ENCODE measurements around the gene HIGD1B. TPM values are rescaled to one million over a fixed set of nuclear protein-coding genes. Genes with fewer than 3 reads are reported as not detected.

HIGD1B gene
- total and polyA plus RNA-seq, 2 of the 4 experiments (the other 2 are of a cell fraction) = not detected

GRCh38 chr17:44892250-44892649, 44.6 kb downstream of the HIGD1B start (continued):
- TF ChIP-seq FOS (IDR thresholded peaks at IDR 0.05; ENCODE audit: low read depth, low read length) (no peak), RFX5 (IDR thresholded peaks at IDR 0.05; ENCODE audit: low read depth, low read length) (no peak), BHLHE40 (IDR thresholded peaks at IDR 0.05; ENCODE audit: low read depth, low read length) (no peak)

- BruUV-seq (replicated peaks) = no TSS peak
Measured at GRCh38 chr17:44894642-44895041, 47.0 kb downstream of the HIGD1B start.

More at GRCh38 chr17:44894642-44895041, 47.0 kb downstream of the HIGD1B start:
- Histone ChIP-seq H3K27me3 (ENCODE audit: control insufficient read depth, insufficient read depth, low read length) (no peaks in the 10 kb centered on the region), H4K20me1 (ENCODE audit: insufficient read depth, low read length) (peaks cover 7% of the 10 kb centered on the region), H4K91ac (ENCODE audit: insufficient read depth, low read depth, low read length) (no peak overlapping the region), H4K8ac (ENCODE audit: low read depth in 2 of 2, low read length in 2 of 2) (no peak overlapping the region), H3K79me1 (ENCODE audit: low read depth in 1 of 2, low read length in 2 of 2) (peaks cover 21 to 46% of the 10 kb centered on the region in 2 experiments), H2BK5ac (ENCODE audit: low read depth, low read length, poor library complexity, severe bottlenecking) (no peak overlapping the region), H2AFZ (replicated peaks; ENCODE audit: low read length, poor library complexity) (no peak overlapping the region), H3K4ac (ENCODE audit: low read depth, low read length) (no peak overlapping the region), H3K23ac (ENCODE audit: low read depth, low read length) (no peak overlapping the region), H3K9ac (ENCODE audit: low read depth, low read length) (no peak overlapping the region), H3K36me3 (ENCODE audit: control insufficient read depth, insufficient read depth, low read length) (peaks cover 17% of the 10 kb centered on the region), H3K56ac (ENCODE audit: extremely low read depth, insufficient read depth, low read length) (no peak overlapping the region), H2AK5ac (ENCODE audit: low read depth, low read length) (no peak overlapping the region), H3K4me1 (ENCODE audit: control insufficient read depth, insufficient read depth, low read length) (peaks cover 2% of the 10 kb centered on the region; the same call in 1 of the 2 replicates), H3K14ac (replicated peaks; ENCODE audit: low read depth, low read length) (no peak overlapping the region), H3K9me3 (ENCODE audit: control insufficient read depth, insufficient read depth, low read length) (no peaks in the 10 kb centered on the region), H3K18ac (ENCODE audit: low read depth, low read length) (no peak overlapping the region), H2BK20ac (ENCODE audit: low read depth, low read length) (no peak overlapping the region), H3K4me3 (ENCODE audit: insufficient read depth, low read depth, low read length) (no peak overlapping the region), H3K4me2 (ENCODE audit: low read depth, low read length) (no peak overlapping the region), H2BK15ac (ENCODE audit: low read depth, low read length) (no peak overlapping the region), H2BK120ac (ENCODE audit: low read depth, low read length) (no peak overlapping the region), H3K9me1 (ENCODE audit: insufficient read depth, low read length) (peaks cover 2% of the 10 kb centered on the region; the same call in 1 of the 2 replicates), H3K27ac (ENCODE audit: insufficient read depth, low read length) (no peak overlapping the region), H4K5ac (ENCODE audit: low read depth, low read length) (no peak overlapping the region), H2AK9ac (replicated peaks; ENCODE audit: low read depth, low read length, poor library complexity) (no peak overlapping the region)
- DNase-seq (no peak), ATAC-seq (ENCODE audit: low read depth) (no peak)
- in situ Hi-C loops (cut with MboI; ENCODE audit: low sequenced_read_pairs) (no loop called here), dilution Hi-C loops (cut with HindIII; ENCODE audit: low sequenced_read_pairs, unreplicated experiment) (no loop called here), intact Hi-C loops (cut with micrococcal nuclease) (no loop called here)
- ChIA-PET POLR2A (ENCODE audit: unreplicated experiment) (no interaction called here), CTCF (no interaction called here)
- WGBS, 2 experiments (ENCODE audit: extremely low coverage in 2 of 2, insufficient read length in 1 of 2) = no CpG with 5 or more reads among the region's 4 CpGs
- TF ChIP-seq RFX5 (IDR thresholded peaks at IDR 0.05; ENCODE audit: low read depth, low read length) (no peak), CHD1 (IDR thresholded peaks at IDR 0.05; ENCODE audit: low read depth, low read length) (no peak), USF2 (IDR thresholded peaks at IDR 0.05; ENCODE audit: low read depth, low read length) (no peak), RAD21 (IDR thresholded peaks at IDR 0.05; ENCODE audit: low read length) (no peak), NFE2L2 (IDR thresholded peaks at IDR 0.05; ENCODE audit: low read depth, low read length) (no peak), ELK1 (IDR thresholded peaks at IDR 0.05; ENCODE audit: borderline replicate concordance, low read depth, low read length) (no peak), FOS (IDR thresholded peaks at IDR 0.05; ENCODE audit: low read depth, low read length) (no peak), CTCF (conservative IDR thresholded peaks at IDR 0.05; ENCODE audit: low read depth, low read length) (no peak), POLR2A (IDR thresholded peaks at IDR 0.05; ENCODE audit: low read depth, low read length) (no peak), MAZ (IDR thresholded peaks at IDR 0.05; ENCODE audit: borderline replicate concordance, low read depth, low read length) (no peak), SMC3 (IDR thresholded peaks at IDR 0.05; ENCODE audit: low read depth, low read length) (no peak)

Data from IMR-90 (cell line).